ENCODE data around the gene GPR55. TPM values are rescaled to one million over a fixed set of nuclear protein-coding genes. Genes with fewer than 3 reads are reported as not detected.

GPR55 gene
- polyA plus RNA-seq, 4 donors = 0.22 to 1.6 (median 0.56) TPM

DNA sequence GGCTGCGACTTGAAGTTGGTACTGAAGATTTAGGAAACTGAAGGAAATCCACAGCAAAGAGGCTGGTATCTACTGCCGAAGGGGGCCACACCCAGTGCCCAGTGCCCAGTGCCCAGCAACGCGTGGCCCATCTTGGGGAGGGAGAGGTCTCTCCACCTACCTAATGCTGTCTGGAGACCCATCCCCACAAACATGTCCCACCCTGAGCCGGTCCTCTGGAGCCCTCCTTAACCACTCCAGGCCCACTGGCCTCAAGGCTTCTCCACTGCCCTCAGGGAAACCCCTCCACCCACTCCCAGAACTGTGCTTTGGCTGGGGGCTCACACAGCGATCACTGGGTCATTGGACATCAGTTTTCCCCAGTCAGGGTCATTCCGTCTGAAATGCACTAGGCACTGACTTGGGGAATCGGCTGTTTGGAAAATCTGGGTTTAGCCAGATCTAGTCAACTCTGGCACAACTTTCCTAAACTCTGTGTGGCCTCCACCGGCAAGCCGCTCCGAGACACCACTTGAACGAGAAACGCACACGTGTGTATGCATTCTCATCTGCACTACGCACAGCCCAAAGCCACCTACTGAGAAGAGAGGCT is 20.1 kb downstream of the GPR55 start:
- H3K36me3 ChIP-seq (ENCODE audit: control insufficient read depth in 3 of 3, insufficient read depth in 2 of 3, low read depth in 1 of 3, low read length in 3 of 3) = no peaks in the 10 kb centered on the region
- H3K4me3 ChIP-seq (ENCODE audit: low read depth in 1 of 3, low read length in 3 of 3) = no peak overlapping the region
- H3K27me3 ChIP-seq (ENCODE audit: control insufficient read depth in 3 of 3, insufficient read depth in 3 of 3, low read length in 3 of 3) = peaks cover 0 to 4% (median 0%) of the 10 kb centered on the region in 3 donors
- no peak overlapping the region for H3K27ac ChIP-seq (ENCODE audit: low read depth in 1 of 3, low read length in 2 of 3)
- no peak for FAIRE-seq
- WGBS, 3 donors = 83 to 86% (median 83%) methylated on average over 15 of the region's 15 CpGs
- H3K9me3 ChIP-seq (ENCODE audit: control insufficient read depth in 2 of 2, insufficient read depth in 1 of 2, low read depth in 1 of 2, low read length in 1 of 2) = no peaks in the 10 kb centered on the region
- no peak for DNase-seq
- no peaks in the 10 kb centered on the region for H3K4me1 ChIP-seq (ENCODE audit: control insufficient read depth in 3 of 3, insufficient read depth in 2 of 3, low read depth in 1 of 3, low read length in 2 of 3)

DNA sequence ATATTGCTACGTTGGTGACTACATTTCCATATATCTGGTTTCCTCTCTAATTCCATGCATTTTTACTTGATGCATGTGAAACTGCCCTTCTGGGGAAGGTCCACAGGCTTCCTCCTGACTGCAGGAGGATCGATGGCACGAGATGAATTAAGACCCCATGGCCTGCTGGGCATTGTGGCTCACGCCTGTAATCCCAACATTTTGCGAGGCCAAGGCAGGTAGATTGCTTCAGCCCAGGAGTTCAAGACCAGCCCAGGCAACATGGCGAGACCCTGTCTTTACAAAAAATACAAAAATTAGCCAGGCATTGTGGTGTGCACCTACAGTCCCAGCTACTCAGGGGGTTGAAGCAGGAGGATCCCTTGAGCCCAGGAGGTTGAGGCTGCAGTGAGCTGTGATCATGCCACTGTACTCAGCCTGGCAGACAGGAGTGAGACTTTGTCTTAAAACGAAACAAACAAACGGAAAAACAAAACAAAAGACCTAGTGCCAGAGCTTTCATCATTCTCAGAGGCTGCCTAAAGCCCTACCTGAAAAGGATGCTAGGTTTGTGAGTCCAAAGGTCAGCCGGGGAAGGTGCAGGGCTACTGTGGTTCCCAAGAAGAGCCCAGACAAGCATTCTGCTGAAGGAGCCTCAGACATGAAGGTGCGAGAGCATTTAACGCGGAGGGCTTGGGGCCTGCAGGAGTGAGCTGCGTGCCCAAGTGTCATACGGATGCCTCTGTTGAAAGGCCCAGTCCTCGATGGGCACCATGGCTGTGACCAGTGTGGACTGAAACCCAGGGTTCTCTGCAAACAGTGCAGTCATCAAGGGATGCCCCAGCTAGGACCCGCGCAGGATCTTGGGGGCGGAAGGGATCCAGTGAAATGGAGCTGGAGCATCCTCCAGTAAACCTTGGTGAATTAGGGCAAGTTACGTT is 21.6 kb downstream of the GPR55 start:
- Histone ChIP-seq H3K27me3 (ENCODE audit: control insufficient read depth in 3 of 3, insufficient read depth in 3 of 3, low read length in 3 of 3) (peaks cover 0 to 2% (median 0%) of the 10 kb centered on the region in 3 donors), H3K36me3 (ENCODE audit: control insufficient read depth in 3 of 3, insufficient read depth in 2 of 3, low read depth in 1 of 3, low read length in 3 of 3) (no peaks in the 10 kb centered on the region), H3K4me3 (ENCODE audit: low read depth in 1 of 3, low read length in 3 of 3) (no peak overlapping the region), H3K27ac (ENCODE audit: low read depth in 1 of 3, low read length in 2 of 3) (no peak overlapping the region), H3K4me1 (ENCODE audit: control insufficient read depth in 3 of 3, insufficient read depth in 2 of 3, low read depth in 1 of 3, low read length in 2 of 3) (no peaks in the 10 kb centered on the region), H3K9me3 (ENCODE audit: control insufficient read depth in 2 of 2, insufficient read depth in 1 of 2, low read depth in 1 of 2, low read length in 1 of 2) (no peaks in the 10 kb centered on the region)
- FAIRE-seq (no peak), DNase-seq (no peak)
- 84 to 90% (median 85%) methylated on average over 19 of the region's 19 CpGs for whole genome bisulfite sequencing, 3 donors

DNA sequence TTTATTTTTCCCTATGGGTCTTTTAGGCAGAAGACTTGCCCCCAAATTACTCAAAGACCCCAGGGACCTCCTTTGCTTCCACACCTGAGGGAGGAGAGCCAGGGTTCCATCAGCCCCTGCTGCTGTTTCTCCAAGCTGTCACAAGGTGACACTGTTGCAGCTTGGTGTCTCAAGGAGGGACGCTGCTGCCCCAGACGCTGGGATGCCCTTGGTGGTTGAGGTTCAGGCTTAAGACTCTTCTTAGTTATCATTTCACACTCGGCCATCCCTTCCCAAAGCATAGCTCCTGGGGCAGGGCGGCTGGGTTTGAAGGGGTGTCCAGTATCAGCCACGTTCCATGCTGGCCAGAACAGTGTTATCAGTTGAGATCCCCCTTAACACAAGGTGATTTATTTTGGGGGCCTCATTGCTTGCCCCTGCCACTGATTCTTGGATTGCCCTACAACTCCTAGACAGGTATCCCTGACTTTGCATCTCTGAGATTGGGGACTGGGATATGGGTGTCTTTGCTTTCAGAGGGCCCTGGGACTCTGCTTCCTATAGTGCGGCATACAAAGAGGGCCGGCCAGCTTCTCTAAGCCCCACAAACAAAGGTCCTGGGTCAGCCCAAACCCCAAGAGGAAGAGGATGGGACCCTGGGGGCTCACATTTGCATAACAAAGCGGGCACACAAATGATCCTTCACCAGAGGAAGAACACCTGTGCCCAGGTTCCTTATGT is 22.7 kb downstream of the GPR55 start:
- Histone ChIP-seq H3K9me3 (ENCODE audit: control insufficient read depth in 2 of 2, insufficient read depth in 1 of 2, low read depth in 1 of 2, low read length in 1 of 2) (no peaks in the 10 kb centered on the region), H3K27me3 (ENCODE audit: control insufficient read depth in 3 of 3, insufficient read depth in 3 of 3, low read length in 3 of 3) (peaks cover 0 to 2% (median 0%) of the 10 kb centered on the region in 3 donors), H3K4me1 (ENCODE audit: control insufficient read depth in 3 of 3, insufficient read depth in 2 of 3, low read depth in 1 of 3, low read length in 2 of 3) (no peaks in the 10 kb centered on the region), H3K27ac (ENCODE audit: low read depth in 1 of 3, low read length in 2 of 3) (no peak overlapping the region), H3K4me3 (ENCODE audit: low read depth in 1 of 3, low read length in 3 of 3) (no peak overlapping the region), H3K36me3 (ENCODE audit: control insufficient read depth in 3 of 3, insufficient read depth in 2 of 3, low read depth in 1 of 3, low read length in 3 of 3) (no peaks in the 10 kb centered on the region)
- 34 to 42% (median 34%) methylated on average over 8 of the region's 8 CpGs for WGBS, 3 donors
- peak; percentile 70 to 71 for DNase-seq
- no peak for FAIRE-seq

DNA sequence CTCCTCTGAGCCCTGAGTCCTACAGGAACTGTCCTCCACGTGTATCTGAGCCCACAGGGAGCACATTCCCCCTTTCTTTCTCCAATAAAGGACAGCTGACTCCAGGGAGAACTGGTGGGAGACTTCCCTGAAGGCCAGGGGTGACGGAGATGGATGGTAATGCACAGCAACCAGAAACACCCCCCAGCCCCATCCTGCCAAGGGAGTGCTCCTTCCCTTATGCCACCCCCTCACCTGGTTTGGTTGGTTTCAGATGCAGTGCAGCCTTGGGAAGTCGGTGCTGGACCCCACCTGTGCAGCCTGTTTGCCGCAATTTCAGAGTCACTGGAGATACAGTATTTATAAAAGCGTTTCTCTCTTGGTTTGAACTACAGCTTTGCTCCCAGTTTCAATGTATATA is 24.0 kb downstream of the GPR55 start:
- Histone ChIP-seq H3K9me3 (ENCODE audit: control insufficient read depth in 2 of 2, insufficient read depth in 1 of 2, low read depth in 1 of 2, low read length in 1 of 2) (no peaks in the 10 kb centered on the region), H3K27me3 (ENCODE audit: control insufficient read depth in 3 of 3, insufficient read depth in 3 of 3, low read length in 3 of 3) (peaks cover 0 to 2% (median 0%) of the 10 kb centered on the region in 3 donors), H3K36me3 (ENCODE audit: control insufficient read depth in 3 of 3, insufficient read depth in 2 of 3, low read depth in 1 of 3, low read length in 3 of 3) (no peaks in the 10 kb centered on the region), H3K4me3 (ENCODE audit: low read depth in 1 of 3, low read length in 3 of 3) (no peak overlapping the region), H3K27ac (ENCODE audit: low read depth in 1 of 3, low read length in 2 of 3) (no peak overlapping the region), H3K4me1 (ENCODE audit: control insufficient read depth in 3 of 3, insufficient read depth in 2 of 3, low read depth in 1 of 3, low read length in 2 of 3) (peaks cover 0 to 3% (median 2%) of the 10 kb centered on the region in 3 donors)
- FAIRE-seq (no peak), DNase-seq (no peak)
- 68 to 77% (median 70%) methylated on average over 5 of the region's 5 CpGs for WGBS, 3 donors

DNA sequence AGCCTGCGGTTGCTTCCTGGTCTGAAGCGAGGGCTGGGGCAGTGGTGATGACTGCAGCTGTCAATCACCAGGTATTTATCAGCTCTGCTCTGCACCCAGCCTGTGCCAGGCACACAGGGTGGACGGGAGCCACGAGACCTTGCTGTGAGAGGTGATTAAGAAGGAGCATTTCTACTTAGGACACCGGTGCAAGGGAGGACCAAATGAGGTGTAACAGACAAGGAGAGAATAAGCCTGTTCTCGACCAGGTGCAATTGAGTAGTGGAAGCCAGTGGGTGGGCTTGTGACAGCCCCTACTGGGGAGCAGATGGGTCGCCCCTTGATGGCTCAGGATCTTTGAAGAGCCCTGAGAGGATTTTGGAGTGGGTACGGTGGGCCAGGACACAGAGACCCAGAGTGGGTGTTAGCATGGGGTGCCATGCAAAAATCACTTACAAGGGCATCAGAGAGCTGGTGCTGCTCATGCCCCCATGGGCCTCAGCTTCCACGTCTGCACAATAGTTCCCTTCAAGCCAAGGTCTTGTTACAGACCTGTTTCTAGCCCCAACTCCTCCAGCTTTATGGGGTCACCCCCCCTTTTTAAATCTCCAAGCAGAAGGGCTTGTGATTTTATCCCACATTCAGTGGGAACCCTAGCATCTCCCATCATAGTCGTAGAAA is 24.6 kb downstream of the GPR55 start:
- H3K36me3 ChIP-seq (ENCODE audit: control insufficient read depth in 3 of 3, insufficient read depth in 2 of 3, low read depth in 1 of 3, low read length in 3 of 3) = no peaks in the 10 kb centered on the region
- 60 to 68% (median 65%) methylated on average over 10 of the region's 10 CpGs for WGBS, 3 donors
- FAIRE-seq (no peak), DNase-seq (no peak)
- H3K9me3 ChIP-seq (ENCODE audit: control insufficient read depth in 2 of 2, insufficient read depth in 1 of 2, low read depth in 1 of 2, low read length in 1 of 2) = no peaks in the 10 kb centered on the region
- peaks cover 2 to 5% (median 3%) of the 10 kb centered on the region in 3 donors for H3K4me1 ChIP-seq (ENCODE audit: control insufficient read depth in 3 of 3, insufficient read depth in 2 of 3, low read depth in 1 of 3, low read length in 2 of 3)
- H3K4me3 ChIP-seq (ENCODE audit: low read depth in 1 of 3, low read length in 3 of 3) = no peak overlapping the region
- H3K27me3 ChIP-seq (ENCODE audit: control insufficient read depth in 3 of 3, insufficient read depth in 3 of 3, low read length in 3 of 3) = peaks cover 0 to 2% (median 0%) of the 10 kb centered on the region in 3 donors
- H3K27ac ChIP-seq (ENCODE audit: low read depth in 1 of 3, low read length in 2 of 3) = no peak overlapping the region

DNA sequence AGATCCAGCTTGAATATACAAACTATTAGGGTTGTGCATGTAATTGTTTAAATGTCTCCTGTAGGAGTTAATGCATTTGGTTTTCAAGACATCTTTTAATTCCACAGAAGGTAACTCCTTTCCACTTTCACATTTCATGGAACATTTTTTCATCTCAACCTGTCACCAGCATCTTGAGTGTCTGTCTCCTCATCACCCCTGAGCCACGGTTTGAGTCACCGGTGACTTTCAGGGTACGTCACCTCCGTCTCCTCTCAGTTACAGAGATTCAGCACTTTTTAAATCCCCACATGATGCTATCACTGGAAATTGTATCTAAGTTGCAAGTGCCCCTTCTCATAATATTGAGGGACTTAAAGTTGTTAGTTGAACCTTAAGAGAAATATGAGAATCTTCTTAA is 25.3 kb downstream of the GPR55 start:
- Histone ChIP-seq H3K4me1 (ENCODE audit: control insufficient read depth in 3 of 3, insufficient read depth in 2 of 3, low read depth in 1 of 3, low read length in 2 of 3) (peaks cover 5% of the 10 kb centered on the region in 3 donors), H3K27ac (ENCODE audit: low read depth in 1 of 3, low read length in 2 of 3) (no peak overlapping the region), H3K4me3 (ENCODE audit: low read depth in 1 of 3, low read length in 3 of 3) (no peak overlapping the region), H3K36me3 (ENCODE audit: control insufficient read depth in 3 of 3, insufficient read depth in 2 of 3, low read depth in 1 of 3, low read length in 3 of 3) (no peaks in the 10 kb centered on the region), H3K9me3 (ENCODE audit: control insufficient read depth in 2 of 2, insufficient read depth in 1 of 2, low read depth in 1 of 2, low read length in 1 of 2) (no peaks in the 10 kb centered on the region), H3K27me3 (ENCODE audit: control insufficient read depth in 3 of 3, insufficient read depth in 3 of 3, low read length in 3 of 3) (peaks cover 0 to 2% (median 0%) of the 10 kb centered on the region in 3 donors)
- DNase-seq (no peak), FAIRE-seq (no peak)
- 70 to 93% (median 73%) methylated on average over 4 of the region's 4 CpGs for WGBS, 3 donors

DNA sequence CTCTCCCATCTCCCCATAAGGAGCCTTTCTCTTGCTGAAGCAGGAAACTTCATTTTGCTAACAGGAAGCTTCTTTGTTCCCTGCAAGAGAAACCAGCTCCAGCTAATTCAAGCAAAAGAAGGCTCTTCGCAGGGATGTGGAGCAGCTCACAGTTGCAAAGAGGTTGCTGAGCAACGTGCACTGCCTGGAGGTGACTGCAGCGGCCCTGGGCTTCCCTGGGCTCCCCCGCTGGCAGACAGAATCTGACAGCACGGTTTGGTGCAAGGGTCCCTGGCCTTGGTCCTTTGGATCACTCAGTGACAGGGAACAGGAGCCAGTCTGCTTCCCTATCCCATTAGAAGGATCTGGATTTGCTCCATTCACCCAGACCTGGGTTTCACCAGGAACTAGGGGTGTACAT is 25.8 kb downstream of the GPR55 start:
- H3K27me3 ChIP-seq (ENCODE audit: control insufficient read depth in 3 of 3, insufficient read depth in 3 of 3, low read length in 3 of 3) = peaks cover 0 to 2% (median 0%) of the 10 kb centered on the region in 3 donors
- DNase-seq = no peak
- no peak for FAIRE-seq
- no peak overlapping the region for H3K4me3 ChIP-seq (ENCODE audit: low read depth in 1 of 3, low read length in 3 of 3)
- peaks cover 5% of the 10 kb centered on the region in 3 donors for H3K4me1 ChIP-seq (ENCODE audit: control insufficient read depth in 3 of 3, insufficient read depth in 2 of 3, low read depth in 1 of 3, low read length in 2 of 3)
- H3K9me3 ChIP-seq (ENCODE audit: control insufficient read depth in 2 of 2, insufficient read depth in 1 of 2, low read depth in 1 of 2, low read length in 1 of 2) = no peaks in the 10 kb centered on the region
- no peak overlapping the region for H3K27ac ChIP-seq (ENCODE audit: low read depth in 1 of 3, low read length in 2 of 3)
- WGBS, 3 donors = 54 to 78% (median 77%) methylated on average over 5 of the region's 5 CpGs
- no peaks in the 10 kb centered on the region for H3K36me3 ChIP-seq (ENCODE audit: control insufficient read depth in 3 of 3, insufficient read depth in 2 of 3, low read depth in 1 of 3, low read length in 3 of 3)

DNA sequence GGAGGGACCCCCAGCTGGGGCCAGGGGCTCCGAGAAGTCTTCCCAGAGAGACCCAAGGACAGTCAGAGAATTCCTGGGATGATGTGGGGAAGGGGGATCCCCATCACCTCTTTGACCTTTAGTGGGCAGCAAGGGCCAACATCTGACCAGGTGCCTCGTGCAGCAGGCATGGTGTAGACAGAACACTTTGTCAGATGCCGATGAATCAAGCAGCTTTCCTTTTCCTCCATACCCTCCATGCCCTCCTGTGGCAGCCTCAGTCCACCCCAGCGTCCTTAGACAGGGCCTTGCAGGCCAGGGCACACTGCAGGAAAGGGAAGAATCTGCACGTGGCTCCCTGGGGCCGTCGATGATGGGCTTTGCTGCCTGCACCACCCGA is 26.3 kb downstream of the GPR55 start:
- 68 to 82% (median 79%) methylated on average over 8 of the region's 8 CpGs for WGBS, 3 donors
- Histone ChIP-seq H3K27ac (ENCODE audit: low read depth in 1 of 3, low read length in 2 of 3) (no peak overlapping the region), H3K4me3 (ENCODE audit: low read depth in 1 of 3, low read length in 3 of 3) (no peak overlapping the region), H3K27me3 (ENCODE audit: control insufficient read depth in 3 of 3, insufficient read depth in 3 of 3, low read length in 3 of 3) (peaks cover 0 to 2% (median 0%) of the 10 kb centered on the region in 3 donors), H3K36me3 (ENCODE audit: control insufficient read depth in 3 of 3, insufficient read depth in 2 of 3, low read depth in 1 of 3, low read length in 3 of 3) (no peaks in the 10 kb centered on the region), H3K4me1 (ENCODE audit: control insufficient read depth in 3 of 3, insufficient read depth in 2 of 3, low read depth in 1 of 3, low read length in 2 of 3) (peaks cover 5% of the 10 kb centered on the region in 3 donors), H3K9me3 (ENCODE audit: control insufficient read depth in 2 of 2, insufficient read depth in 1 of 2, low read depth in 1 of 2, low read length in 1 of 2) (no peaks in the 10 kb centered on the region)
- FAIRE-seq (no peak), DNase-seq (no peak)
